ENCODE results near the gene LSS.

Gene LSS

GRCh38 chr21:46256501-46256994 is 28.0 kb upstream of the LSS start:
- Histone ChIP-seq H3K27ac (ENCODE audit: low read length) (no peak overlapping the region), H3K9me3 (replicated peaks; ENCODE audit: insufficient read depth, low read length) (no peaks in the 10 kb centered on the region), H4K20me1 (ENCODE audit: insufficient read depth, low read length) (no peaks in the 10 kb centered on the region), H3K4me2 (ENCODE audit: low read depth, low read length) (no peak overlapping the region), H3K27me3 (replicated peaks; ENCODE audit: insufficient read depth, low read length) (no peaks in the 10 kb centered on the region), H3K36me3 (replicated peaks; ENCODE audit: insufficient read depth, low read length) (peaks cover 11% of the 10 kb centered on the region), H3F3A (ENCODE audit: insufficient read depth, low read length) (no peaks in the 10 kb centered on the region), H3K4me1 (ENCODE audit: low read length) (no peaks in the 10 kb centered on the region), H2AFZ (ENCODE audit: low read length) (no peak overlapping the region), H3K9me2 (replicated peaks; ENCODE audit: insufficient read depth, low read length) (no peaks in the 10 kb centered on the region), H3K79me2 (ENCODE audit: low read length) (no peaks in the 10 kb centered on the region), H3K9ac (ENCODE audit: low read length) (no peak overlapping the region), H3K4me3 (ENCODE audit: low read length) (no peak overlapping the region)
- TF ChIP-seq CTCF (IDR thresholded peaks at IDR 0.05; ENCODE audit: low read length) (no peak), EZH2 (optimal IDR thresholded peaks at IDR 0.05; ENCODE audit: low read depth, low read length) (no peak), EZH2phosphoT487 (IDR thresholded peaks at IDR 0.05; ENCODE audit: low read length) (no peak)
- no peak for DNase-seq

GRCh38 chr21:46255758-46256337 is 27.3 kb upstream of the LSS start:
- H3K9ac ChIP-seq (ENCODE audit: low read length), result no peak overlapping the region
- TF ChIP-seq EZH2phosphoT487 (IDR thresholded peaks at IDR 0.05; ENCODE audit: low read length), result no peak
- no peak for TF ChIP-seq CTCF (IDR thresholded peaks at IDR 0.05; ENCODE audit: low read length)
- no peak for TF ChIP-seq EZH2 (optimal IDR thresholded peaks at IDR 0.05; ENCODE audit: low read depth, low read length)
- DNase-seq, result no peak
- H3K4me2 ChIP-seq (ENCODE audit: low read depth, low read length), result no peak overlapping the region
- H3K79me2 ChIP-seq (ENCODE audit: low read length), result no peaks in the 10 kb centered on the region
- no peaks in the 10 kb centered on the region for H4K20me1 ChIP-seq (ENCODE audit: insufficient read depth, low read length)
- no peaks in the 10 kb centered on the region for H3K9me3 ChIP-seq (replicated peaks; ENCODE audit: insufficient read depth, low read length)
- no peaks in the 10 kb centered on the region for H3K27me3 ChIP-seq (replicated peaks; ENCODE audit: insufficient read depth, low read length)
- no peaks in the 10 kb centered on the region for H3K9me2 ChIP-seq (replicated peaks; ENCODE audit: insufficient read depth, low read length)
- peaks cover 11% of the 10 kb centered on the region for H3K36me3 ChIP-seq (replicated peaks; ENCODE audit: insufficient read depth, low read length)
- H3F3A ChIP-seq (ENCODE audit: insufficient read depth, low read length), result no peaks in the 10 kb centered on the region
- H3K4me3 ChIP-seq (ENCODE audit: low read length), result no peak overlapping the region
- H3K4me1 ChIP-seq (ENCODE audit: low read length), result no peaks in the 10 kb centered on the region
- no peak overlapping the region for H3K27ac ChIP-seq (ENCODE audit: low read length)
- H2AFZ ChIP-seq (ENCODE audit: low read length), result no peak overlapping the region

GRCh38 chr21:46255166-46255565 is 26.6 kb upstream of the LSS start:
- TF ChIP-seq EZH2phosphoT487 (IDR thresholded peaks at IDR 0.05; ENCODE audit: low read length) (no peak), EZH2 (optimal IDR thresholded peaks at IDR 0.05; ENCODE audit: low read depth, low read length) (no peak), CTCF (IDR thresholded peaks at IDR 0.05; ENCODE audit: low read length) (no peak)
- Histone ChIP-seq H3K9me2 (replicated peaks; ENCODE audit: insufficient read depth, low read length) (no peaks in the 10 kb centered on the region), H3F3A (ENCODE audit: insufficient read depth, low read length) (no peaks in the 10 kb centered on the region), H3K27ac (ENCODE audit: low read length) (no peak overlapping the region), H3K4me2 (ENCODE audit: low read depth, low read length) (no peak overlapping the region), H3K9ac (ENCODE audit: low read length) (no peak overlapping the region), H4K20me1 (ENCODE audit: insufficient read depth, low read length) (no peaks in the 10 kb centered on the region), H2AFZ (ENCODE audit: low read length) (no peak overlapping the region), H3K4me1 (ENCODE audit: low read length) (no peaks in the 10 kb centered on the region), H3K36me3 (replicated peaks; ENCODE audit: insufficient read depth, low read length) (peaks cover 11% of the 10 kb centered on the region; the same call in 1 of the 2 replicates), H3K27me3 (replicated peaks; ENCODE audit: insufficient read depth, low read length) (no peaks in the 10 kb centered on the region), H3K79me2 (ENCODE audit: low read length) (no peaks in the 10 kb centered on the region), H3K4me3 (ENCODE audit: low read length) (no peak overlapping the region), H3K9me3 (replicated peaks; ENCODE audit: insufficient read depth, low read length) (no peaks in the 10 kb centered on the region)
- no peak for DNase-seq

Data from MM.1S (cell line).